NCI-H1048 (cell line): Measurements from ENCODE around the gene FSTL4.

Experiments used
- DNase-seq: peaks from one replicate; lab custom pipeline; 2025; lab: John Stamatoyannopoulos, UW

Gene FSTL4

DNA sequence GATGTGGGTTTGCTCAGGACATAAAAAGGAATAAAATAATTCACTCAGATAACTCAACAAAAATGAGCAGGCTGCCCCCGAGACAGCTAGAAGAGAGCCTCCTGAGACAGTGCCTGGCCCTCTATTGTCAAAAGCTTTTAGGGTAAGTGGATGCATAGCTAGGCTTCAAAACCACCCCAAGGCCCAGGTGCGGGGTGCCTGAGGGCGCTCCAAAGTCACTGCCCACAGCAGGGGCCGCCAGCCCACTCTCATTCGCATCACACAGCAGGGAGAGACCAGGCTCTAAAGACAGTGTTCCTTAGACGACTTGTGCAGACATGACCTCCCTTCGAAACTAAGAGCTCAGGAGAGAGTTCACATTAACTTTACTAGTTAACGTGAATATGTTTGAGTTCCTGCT is 271.5 kb downstream of the FSTL4 start:
- no peak for DNase-seq

DNA sequence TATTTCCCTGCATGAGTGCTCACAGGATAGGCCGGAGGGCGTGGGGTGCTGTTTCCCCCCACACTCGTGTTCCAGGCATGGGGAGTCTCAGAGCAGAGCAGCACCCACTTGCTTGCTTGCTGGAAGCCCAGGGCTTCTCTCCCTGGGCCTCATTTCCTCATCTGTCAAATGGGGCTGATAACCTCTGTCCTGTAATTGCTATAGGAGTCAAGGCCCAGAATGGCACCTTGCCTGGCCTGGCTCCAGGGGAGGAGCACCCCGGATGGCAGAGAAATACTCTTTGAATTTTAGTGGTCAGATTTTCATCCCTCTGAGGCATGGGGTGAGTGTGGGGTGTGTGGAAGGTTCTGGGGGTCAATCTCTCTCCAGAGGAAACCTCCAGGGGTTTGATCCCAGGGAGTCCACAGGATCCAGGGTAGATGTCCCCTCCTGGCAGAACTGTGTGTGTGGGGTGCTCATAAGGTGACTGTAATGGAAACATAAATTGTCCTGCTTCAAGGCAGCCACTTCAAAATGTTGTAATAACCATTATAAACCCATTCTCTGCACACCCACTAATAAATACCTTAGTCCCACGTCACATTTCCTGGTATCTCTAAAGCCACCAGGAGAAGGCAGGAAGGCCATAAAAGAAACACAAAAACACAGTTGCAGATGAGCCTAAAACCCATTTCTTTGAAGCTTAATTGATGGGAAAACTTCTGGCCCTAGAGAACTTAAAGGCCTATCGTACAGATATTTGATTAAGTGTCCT is 272.2 kb downstream of the FSTL4 start:
- no peak for DNase-seq

DNA sequence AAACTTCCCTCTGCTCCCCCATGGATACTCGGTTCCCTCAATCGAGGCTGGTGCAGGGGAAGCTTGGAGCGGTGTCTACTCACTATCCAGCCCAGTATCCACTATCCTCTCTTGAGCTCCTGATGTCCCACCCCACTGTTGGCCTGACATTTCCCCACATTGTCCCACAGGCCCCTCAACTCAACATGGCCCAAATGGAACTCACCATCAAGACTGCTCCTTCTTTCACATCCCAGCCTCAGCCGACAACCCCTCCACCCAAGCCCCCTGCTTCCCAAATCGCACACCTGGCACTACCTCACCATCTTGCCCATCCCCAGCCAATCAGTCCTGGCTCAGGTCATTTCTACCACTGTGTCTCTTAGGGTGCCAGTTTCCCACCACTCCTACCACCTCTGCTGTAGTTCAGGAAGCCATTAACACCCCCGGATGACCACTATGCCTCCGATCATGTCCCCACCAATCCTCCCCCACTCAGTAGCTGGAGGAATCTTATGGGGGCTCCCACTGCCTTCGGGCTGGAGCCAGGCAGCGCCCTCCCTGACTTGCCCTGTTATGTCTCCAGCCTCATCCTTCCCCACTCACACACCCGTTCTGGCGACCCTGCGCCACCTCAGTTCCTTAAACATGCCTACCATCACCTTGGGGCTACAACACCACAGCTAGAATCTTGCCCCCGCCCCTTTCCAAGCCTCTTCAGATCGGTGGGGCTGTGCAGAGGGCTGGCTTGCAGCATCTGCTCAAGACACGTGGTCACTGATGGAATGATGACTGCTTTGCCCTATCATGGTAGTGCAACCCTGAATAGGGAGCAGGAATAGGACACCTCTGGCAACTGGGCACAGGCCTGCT is 273.6 kb downstream of the FSTL4 start:
- DNase-seq: no peak

DNA sequence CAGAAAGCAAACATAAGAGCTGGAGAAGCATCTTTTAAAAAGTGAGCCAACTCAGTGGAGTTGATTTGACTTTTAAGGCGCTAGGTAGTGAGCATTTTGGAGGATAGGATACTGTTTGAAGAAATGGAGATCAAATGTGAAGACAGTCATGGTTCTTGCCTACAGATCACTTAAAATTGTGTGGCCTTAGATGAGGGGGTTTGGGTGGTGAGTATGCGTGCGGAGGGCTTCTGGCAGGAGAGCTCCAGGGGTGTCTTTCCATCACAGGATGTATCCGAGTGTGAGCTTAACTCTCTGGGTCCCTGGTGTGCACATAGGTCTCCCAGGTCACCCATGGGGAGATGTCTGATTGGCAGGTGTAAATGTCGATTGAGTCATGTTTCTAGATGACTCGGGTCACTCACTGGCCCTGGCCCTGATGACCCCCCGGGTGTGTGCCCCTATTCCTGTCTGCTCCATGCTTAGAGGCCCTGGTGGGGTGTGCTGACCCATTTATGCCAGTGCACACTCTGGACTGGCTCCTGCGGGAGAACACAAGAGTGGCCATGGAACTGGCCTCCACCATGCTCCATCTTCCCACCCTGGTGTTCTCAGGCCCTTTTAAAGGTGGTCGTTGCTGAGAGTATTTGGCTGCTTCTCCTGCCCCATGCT is 274.4 kb downstream of the FSTL4 start:
- DNase-seq: no peak

DNA sequence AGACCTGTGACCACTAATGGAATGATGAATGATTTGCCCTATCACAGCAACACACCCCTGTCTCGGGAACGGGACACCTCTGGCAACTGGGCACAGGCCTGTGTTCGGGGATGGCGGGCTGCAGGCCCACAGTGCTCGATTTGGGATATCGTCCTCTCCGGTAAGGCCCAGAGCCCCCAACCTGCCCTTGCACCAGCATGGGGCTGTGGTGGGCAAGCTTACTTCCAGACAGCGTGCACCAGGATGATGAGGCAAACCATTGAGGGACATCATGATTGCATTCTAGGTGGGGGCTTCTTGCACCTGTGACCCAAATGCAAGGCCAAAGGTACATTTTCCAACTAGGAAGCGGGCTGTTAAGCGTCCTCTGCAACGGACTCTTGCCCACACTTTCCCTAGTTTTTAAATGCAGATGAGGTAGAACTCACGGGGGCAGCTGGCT is 275.4 kb downstream of the FSTL4 start:
- no peak for DNase-seq

GRCh38 chr5:133336121-133336968 is 276.0 kb downstream of the FSTL4 start:
- no peak for DNase-seq

DNA sequence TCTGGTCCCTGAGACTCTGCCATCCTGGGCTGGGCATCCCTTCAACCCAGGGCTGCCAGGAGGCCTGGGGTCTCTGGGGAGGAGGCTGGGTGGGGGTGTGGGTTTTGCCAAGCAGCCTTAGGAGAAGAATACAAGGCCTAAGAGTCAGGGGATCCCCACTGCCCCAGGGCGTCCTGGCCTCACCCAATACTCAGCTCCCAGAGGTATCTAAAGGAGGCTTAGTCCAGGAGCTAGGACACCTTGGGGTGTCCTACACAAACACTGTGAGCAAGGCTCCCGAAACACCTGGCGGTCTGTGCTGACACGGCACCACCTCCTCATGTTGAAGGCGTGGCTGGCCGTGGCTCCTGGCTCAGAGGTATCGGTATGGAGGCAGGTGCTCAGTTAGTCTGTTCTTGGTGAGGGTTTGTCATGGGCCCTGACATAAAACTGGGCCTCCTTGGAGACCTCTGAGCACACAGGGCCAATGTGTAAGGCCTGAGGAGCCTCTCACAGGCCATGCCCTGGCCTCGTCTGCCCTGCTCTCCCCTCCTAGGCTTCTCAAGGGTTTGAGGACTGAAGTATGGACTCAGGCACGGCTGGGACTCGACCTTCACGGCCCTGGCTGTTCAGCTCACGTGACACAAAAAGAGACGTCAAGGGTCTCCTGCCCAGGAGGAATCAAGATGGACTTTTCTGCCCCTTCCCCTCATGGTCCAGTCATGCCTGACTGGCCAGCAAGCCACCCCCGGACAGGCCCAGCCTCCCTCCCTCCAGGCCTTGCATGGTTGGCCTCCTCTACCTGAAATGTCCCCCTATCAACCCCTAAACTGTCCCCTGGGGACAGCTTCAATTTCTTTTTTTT is 277.3 kb downstream of the FSTL4 start:
- DNase-seq: no peak

DNA sequence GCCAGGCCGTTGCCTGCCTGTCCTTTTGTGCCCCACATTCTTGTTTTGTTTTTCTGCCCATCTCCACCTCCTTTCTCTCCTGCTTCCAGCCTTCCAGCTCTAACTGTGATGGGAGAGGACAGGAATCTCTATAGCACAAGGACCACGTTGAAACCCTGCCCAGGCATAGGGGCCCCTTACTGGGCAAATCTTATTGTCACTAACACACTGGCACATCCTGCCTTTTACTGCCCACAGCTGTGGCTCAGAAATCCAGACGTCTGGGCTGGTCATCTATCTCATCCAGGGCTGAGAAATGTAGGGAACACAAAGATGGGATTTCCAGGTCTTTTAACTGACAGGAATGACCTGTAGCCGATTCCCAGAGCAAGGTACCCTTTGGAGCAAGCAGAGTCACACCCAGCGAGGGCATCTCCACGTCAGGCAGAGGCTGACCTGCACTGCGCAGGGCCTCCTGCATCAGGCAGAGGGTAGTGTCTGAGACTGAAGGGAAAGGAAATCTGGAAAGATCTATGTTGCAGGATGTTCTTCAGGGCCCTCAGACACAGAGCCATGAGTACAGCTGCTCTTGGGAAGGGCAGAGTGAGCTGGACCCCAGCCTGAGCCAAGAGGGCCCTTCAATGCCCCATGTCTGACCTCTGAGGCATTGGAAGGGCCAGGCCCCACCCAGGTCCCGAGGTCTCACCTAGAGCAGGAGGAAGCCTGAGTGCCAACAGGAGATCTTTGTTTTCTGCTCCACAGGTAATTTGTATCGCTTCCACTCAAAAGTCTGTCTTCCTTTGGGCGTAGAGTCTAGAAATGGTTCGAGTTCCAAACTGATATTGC is 278.8 kb downstream of the FSTL4 start:
- DNase-seq: no peak

DNA sequence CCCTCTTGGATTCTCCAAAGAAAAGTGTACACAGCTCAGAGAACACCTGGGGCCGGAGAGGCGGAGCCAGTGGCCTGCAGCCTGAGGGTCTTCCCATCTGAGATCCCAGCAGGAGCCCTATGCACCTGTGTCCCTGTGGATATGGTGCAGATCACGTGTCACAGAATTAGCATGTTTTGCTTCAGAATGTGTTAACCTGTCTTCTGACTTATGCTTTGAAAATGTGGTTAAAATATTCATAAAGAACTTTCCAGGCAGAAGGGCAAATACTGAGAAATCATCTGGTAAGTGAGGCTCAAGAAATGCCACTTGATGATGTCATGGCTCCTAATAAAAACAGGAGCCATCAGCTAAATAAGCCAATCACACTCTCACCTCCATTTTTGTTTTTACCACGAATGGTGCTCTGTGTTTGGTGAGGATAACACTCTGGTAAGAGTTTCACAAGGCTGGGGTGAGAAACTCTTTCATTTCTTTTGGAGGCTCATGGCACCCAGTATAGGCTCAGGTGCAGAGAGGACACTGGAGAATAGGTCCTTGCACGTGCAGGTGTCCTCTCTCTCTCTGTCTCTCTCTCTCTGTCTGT is 279.8 kb downstream of the FSTL4 start:
- DNase-seq: no peak

GRCh38 chr5:133331941-133332340 is 280.4 kb downstream of the FSTL4 start:
- DNase-seq: no peak

- DNase-seq: no peak
Observed at GRCh38 chr5:133330956-133331355, 281.4 kb downstream of the FSTL4 start.

- DNase-seq: no peak
Observed at GRCh38 chr5:133328800-133329199, 283.5 kb downstream of the FSTL4 start.

DNA sequence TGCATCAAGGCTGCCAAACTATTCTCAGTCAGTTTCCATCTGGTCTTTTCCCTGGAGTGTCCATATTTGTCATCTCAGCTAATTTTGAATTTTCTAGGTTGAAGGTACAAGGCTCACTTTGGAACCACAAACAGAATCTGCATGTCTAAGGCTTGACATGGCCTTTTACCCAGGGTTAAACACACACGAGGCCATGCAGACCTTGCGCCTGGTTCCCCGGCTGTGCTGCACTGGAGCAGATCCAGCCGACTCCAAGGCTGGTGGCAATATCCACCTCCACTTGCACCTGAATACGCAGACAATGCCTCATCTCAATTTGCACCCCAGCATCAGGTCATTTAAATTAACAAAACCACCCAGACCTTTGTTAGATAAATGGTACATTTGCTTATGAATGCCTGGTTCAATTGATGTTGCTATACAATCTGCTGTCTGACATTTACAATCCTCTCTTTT is 284.4 kb downstream of the FSTL4 start:
- DNase-seq: no peak

GRCh38 chr5:133326361-133326760 is 286.0 kb downstream of the FSTL4 start:
- no peak for DNase-seq

- DNase-seq: no peak
Observed at GRCh38 chr5:133325864-133326263, 286.5 kb downstream of the FSTL4 start.

GRCh38 chr5:133324926-133325325 is 287.4 kb downstream of the FSTL4 start:
- no peak for DNase-seq

DNA sequence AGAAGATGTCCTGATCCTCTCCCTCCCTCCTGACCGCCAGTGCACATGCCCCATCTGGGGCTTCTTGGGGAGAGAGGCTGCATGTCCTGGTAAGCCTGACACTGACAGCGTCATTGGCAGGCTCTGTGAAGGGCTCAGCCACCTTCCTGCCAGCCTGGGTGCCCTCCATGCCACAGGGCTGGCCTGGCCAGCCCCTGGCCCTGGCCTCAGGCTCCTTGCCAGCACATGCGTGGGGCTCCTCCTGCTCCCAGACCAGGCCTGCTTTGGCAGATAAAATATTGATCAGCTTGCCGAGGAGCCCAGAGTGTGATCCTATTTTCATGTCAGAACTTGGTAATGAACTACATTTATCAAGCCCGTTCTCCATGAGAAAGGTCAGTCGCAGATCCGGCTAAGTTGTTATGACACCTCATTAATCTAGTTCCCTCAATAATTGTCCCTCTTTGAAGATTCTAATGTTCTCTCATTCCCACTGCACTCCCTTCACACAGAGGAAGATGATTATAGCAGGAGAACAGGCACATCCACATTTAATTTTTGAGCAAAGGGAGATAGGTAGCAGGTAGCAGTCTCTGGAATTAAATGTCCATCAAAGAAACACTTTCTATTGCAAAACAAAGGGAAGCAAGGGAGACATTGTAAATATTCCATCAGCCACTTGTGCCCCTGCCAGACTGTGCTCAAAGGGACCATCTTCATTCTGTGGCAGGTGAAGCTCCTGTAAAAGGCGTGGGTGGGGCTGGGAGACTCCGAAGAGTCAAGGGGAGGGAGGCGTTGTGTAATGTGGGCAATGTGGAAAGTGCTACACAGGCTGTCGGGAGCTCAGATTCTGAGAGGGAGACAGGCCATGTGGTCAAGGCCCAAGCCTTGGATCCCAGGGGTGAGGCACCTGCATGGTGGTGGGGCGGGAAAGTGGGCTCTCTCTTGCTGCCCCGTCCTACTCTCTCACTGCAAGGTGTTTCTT is 288.6 kb downstream of the FSTL4 start:
- no peak for DNase-seq

GRCh38 chr5:133322743-133323142 is 289.6 kb downstream of the FSTL4 start:
- no peak for DNase-seq
